WTC11 (cell line): ENCODE measurements around the gene KLK13. TPM values are rescaled to one million over a fixed set of nuclear protein-coding genes. Genes with fewer than 3 reads are reported as not detected.

Source experiments
- ATAC-seq: fragments of 200-7000 bp; cut with Tn5 transposase; 2 replicates; pipeline ENCODE4 v1.10.0; 2021; ENCODE audit warnings: mild to moderate bottlenecking, moderate library complexity
- CTCF ChIA-PET: fragments of 300-600 bp; sonication (Branson Sonifier 250); formaldehyde crosslinking; loops from one replicate; lab custom pipeline; 2021; ENCODE audit warnings: antibody characterized with exemption; lab: Charles Lee
- POLR2A ChIA-PET: fragments of 350-600 bp; sonication (Branson Sonifier 250); formaldehyde crosslinking; loops from one replicate; lab custom pipeline; 2021; ENCODE audit warnings: antibody characterized with exemption; lab: Charles Lee
- DNase-seq: peaks from one replicate; pipeline ENCODE4 v3.0.0; 2021; ENCODE audit warnings: low spot score
- H3K27ac Mint-ChIP-seq: 2 replicates; pipeline ENCODE4 v1.8.0; 2021; ENCODE audit warnings: mixed read lengths
- H3K27me3 Mint-ChIP-seq: 2 replicates; pipeline ENCODE4 v1.8.0; 2021; ENCODE audit warnings: low read depth, mild to moderate bottlenecking, moderate library complexity, mixed read lengths
- H3K36me3 Mint-ChIP-seq: 2 replicates; pipeline ENCODE4 v1.8.0; 2021; ENCODE audit warnings: mixed read lengths
- H3K4me1 Mint-ChIP-seq: 2 replicates; pipeline ENCODE4 v1.8.0; 2022; ENCODE audit warnings: mixed read lengths
- H3K4me3 Mint-ChIP-seq: 2 replicates; pipeline ENCODE4 v1.8.0; 2021; ENCODE audit warnings: mild to moderate bottlenecking, moderate library complexity, mixed read lengths
- H3K9me3 Mint-ChIP-seq: 2 replicates; pipeline ENCODE4 v1.8.0; 2021; ENCODE audit warnings: mixed read lengths
- CBFB ChIP-seq: sonication (generic); formaldehyde crosslinking; IDR thresholded peaks from 2 replicates; pipeline ENCODE4 v1.8.1; 2022; ENCODE audit warnings: mild to moderate bottlenecking, low read depth, missing genetic modification reagents
- CREB1 ChIP-seq: sonication (generic); formaldehyde crosslinking; IDR thresholded peaks from 2 replicates; pipeline ENCODE4 v1.8.0; 2023; ENCODE audit warnings: mild to moderate bottlenecking, missing genetic modification reagents
- CREM ChIP-seq: sonication (generic); formaldehyde crosslinking; IDR thresholded peaks from 2 replicates; pipeline ENCODE4 v1.8.1; 2022; ENCODE audit warnings: mild to moderate bottlenecking, missing genetic modification reagents, moderate library complexity
- ESRRA ChIP-seq: sonication (generic); formaldehyde crosslinking; IDR thresholded peaks from 2 replicates; pipeline ENCODE4 v1.8.1; 2022; ENCODE audit warnings: mild to moderate bottlenecking, missing genetic modification reagents, borderline replicate concordance
- FOXP1 ChIP-seq: sonication (generic); formaldehyde crosslinking; IDR thresholded peaks from 2 replicates; pipeline ENCODE4 v1.8.0; 2022; ENCODE audit warnings: missing genetic modification reagents, mild to moderate bottlenecking, moderate library complexity, borderline replicate concordance
- IRF2 ChIP-seq: sonication (generic); formaldehyde crosslinking; IDR thresholded peaks from 2 replicates; pipeline ENCODE4 v1.8.0; 2022; ENCODE audit warnings: low read depth, missing genetic modification reagents, borderline replicate concordance
- JAZF1 ChIP-seq: fragments of 250-450 bp; sonication (Bioruptor Pico); IDR thresholded peaks from 2 replicates; pipeline ENCODE4 v1.9.0; 2021; ENCODE audit warnings: moderate library complexity, mild to moderate bottlenecking, inconsistent platforms
- MYBL2 ChIP-seq: sonication (generic); formaldehyde crosslinking; IDR thresholded peaks from 2 replicates; pipeline ENCODE4 v1.8.1; 2023; ENCODE audit warnings: mild to moderate bottlenecking, moderate library complexity, missing genetic modification reagents
- NR1H2 ChIP-seq: sonication (generic); formaldehyde crosslinking; IDR thresholded peaks from 2 replicates; pipeline ENCODE4 v1.9.0; 2021; ENCODE audit warnings: mild to moderate bottlenecking, moderate library complexity, missing genetic modification reagents
- OVOL2 ChIP-seq: fragments of 250-450 bp; sonication (Bioruptor Pico); IDR thresholded peaks from 2 replicates; pipeline ENCODE4 v1.9.0; 2021; ENCODE audit warnings: mild to moderate bottlenecking, borderline replicate concordance
- RELA ChIP-seq: sonication (generic); formaldehyde crosslinking; IDR thresholded peaks from 2 replicates; pipeline ENCODE4 v1.8.1; 2022; ENCODE audit warnings: missing genetic modification reagents, mild to moderate bottlenecking, borderline replicate concordance
- SMAD4 ChIP-seq: sonication (generic); formaldehyde crosslinking; IDR thresholded peaks from 2 replicates; pipeline ENCODE4 v1.8.0; 2022; ENCODE audit warnings: mild to moderate bottlenecking, missing genetic modification reagents
- SOX15 ChIP-seq: fragments of 250-450 bp; sonication (Bioruptor Pico); IDR thresholded peaks from 2 replicates; pipeline ENCODE4 v1.9.0; 2021; ENCODE audit warnings: mild to moderate bottlenecking
- SP1 ChIP-seq: sonication (generic); formaldehyde crosslinking; conservative IDR thresholded peaks from 2 replicates; pipeline ENCODE4 v1.8.1; 2022; ENCODE audit warnings: missing genetic modification reagents
- ZBTB21 ChIP-seq: sonication (generic); formaldehyde crosslinking; IDR thresholded peaks from 2 replicates; pipeline ENCODE4 v1.8.1; 2023; ENCODE audit warnings: mild to moderate bottlenecking, missing genetic modification reagents, borderline replicate concordance
- ZNF671 ChIP-seq: fragments of 250-450 bp; sonication (Bioruptor Pico); IDR thresholded peaks from 2 replicates; pipeline ENCODE4 v1.8.0; 2021; ENCODE audit warnings: mild to moderate bottlenecking
- total RNA-seq: library from RNA; stranded (reverse); gene quantifications from 3 replicates; pipeline ENCODE4 v1.2.3, GENCODE V29; 2021
- TF ChIP-seq, protein P1 (sequence below): sonication (generic); formaldehyde crosslinking; IDR thresholded peaks from 2 replicates; pipeline ENCODE4 v1.8.1; 2022; ENCODE audit warnings: mild to moderate bottlenecking, missing genetic modification reagents, moderate library complexity, borderline replicate concordance
- TF ChIP-seq, protein P2 (sequence below): fragments of 250-450 bp; sonication (Bioruptor Pico); IDR thresholded peaks from 2 replicates; pipeline ENCODE4 v1.9.0; 2021; ENCODE audit warnings: mild to moderate bottlenecking
- TF ChIP-seq, protein P3 (sequence below): sonication (generic); formaldehyde crosslinking; IDR thresholded peaks from 2 replicates; pipeline ENCODE4 v1.8.1; 2023; ENCODE audit warnings: mild to moderate bottlenecking, missing genetic modification reagents, moderate library complexity
- TF ChIP-seq, protein P4 (sequence below): sonication (generic); formaldehyde crosslinking; IDR thresholded peaks from 2 replicates; pipeline ENCODE4 v1.8.1; 2022; ENCODE audit warnings: missing genetic modification reagents, borderline replicate concordance
- TF ChIP-seq, protein P5 (sequence below): sonication (generic); formaldehyde crosslinking; IDR thresholded peaks from 2 replicates; pipeline ENCODE4 v1.8.1; 2023; ENCODE audit warnings: mild to moderate bottlenecking, missing genetic modification reagents
- TF ChIP-seq, protein P6 (sequence below): sonication (generic); formaldehyde crosslinking; IDR thresholded peaks from 2 replicates; pipeline ENCODE4 v1.8.0; 2022; ENCODE audit warnings: missing genetic modification reagents

Gene KLK13
- total RNA-seq, 1 experiment from 2014 or later = 3.1 TPM

DNA sequence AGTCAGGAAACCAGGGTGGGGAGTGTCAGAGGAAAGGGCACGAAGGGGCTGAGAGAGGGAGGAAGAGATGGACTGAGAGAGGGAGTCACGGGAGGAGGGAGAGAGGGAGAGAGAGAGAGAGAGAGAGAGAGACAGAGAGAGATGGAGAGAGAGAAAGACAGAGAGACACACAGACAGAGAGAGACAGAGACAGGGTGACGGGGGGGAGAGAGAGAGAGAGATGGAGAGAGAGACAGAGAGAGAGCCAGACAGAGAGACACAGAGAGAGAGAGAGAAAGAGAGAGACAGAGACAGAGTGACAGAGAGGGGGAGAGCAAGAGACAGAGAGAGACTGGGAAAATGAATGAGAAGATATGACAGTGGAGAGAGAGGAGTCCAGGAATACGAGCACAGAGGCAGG, 18.3 kb upstream of the KLK13 start:
- ATAC-seq = no peak
- CTCF ChIA-PET = interaction anchor here (0.8 kb wide), 1 partner anchor 769 kb away, joined by 3 read pairs; no protein-coding TSS in a partner anchor
- no peaks in the 10 kb centered on the region for H3K9me3 Mint-ChIP-seq
- H3K36me3 Mint-ChIP-seq = no peaks in the 10 kb centered on the region
- TF ChIP-seq, protein P1, sequence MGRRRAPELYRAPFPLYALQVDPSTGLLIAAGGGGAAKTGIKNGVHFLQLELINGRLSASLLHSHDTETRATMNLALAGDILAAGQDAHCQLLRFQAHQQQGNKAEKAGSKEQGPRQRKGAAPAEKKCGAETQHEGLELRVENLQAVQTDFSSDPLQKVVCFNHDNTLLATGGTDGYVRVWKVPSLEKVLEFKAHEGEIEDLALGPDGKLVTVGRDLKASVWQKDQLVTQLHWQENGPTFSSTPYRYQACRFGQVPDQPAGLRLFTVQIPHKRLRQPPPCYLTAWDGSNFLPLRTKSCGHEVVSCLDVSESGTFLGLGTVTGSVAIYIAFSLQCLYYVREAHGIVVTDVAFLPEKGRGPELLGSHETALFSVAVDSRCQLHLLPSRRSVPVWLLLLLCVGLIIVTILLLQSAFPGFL = no peak
- TF ChIP-seq NR1H2 (CRISPR knock-in tag) (no peak), CREB1 (CRISPR knock-in tag) (no peak), ESRRA (CRISPR knock-in tag) (no peak), OVOL2 (CRISPR knock-in tag) (no peak), FOXP1 (no peak), MYBL2 (CRISPR knock-in tag) (no peak), SOX15 (CRISPR knock-in tag) (no peak), ZBTB21 (CRISPR knock-in tag) (no peak), JAZF1 (CRISPR knock-in tag) (no peak), IRF2 (no peak), RELA (CRISPR knock-in tag) (no peak)
- TF ChIP-seq, protein P2, sequence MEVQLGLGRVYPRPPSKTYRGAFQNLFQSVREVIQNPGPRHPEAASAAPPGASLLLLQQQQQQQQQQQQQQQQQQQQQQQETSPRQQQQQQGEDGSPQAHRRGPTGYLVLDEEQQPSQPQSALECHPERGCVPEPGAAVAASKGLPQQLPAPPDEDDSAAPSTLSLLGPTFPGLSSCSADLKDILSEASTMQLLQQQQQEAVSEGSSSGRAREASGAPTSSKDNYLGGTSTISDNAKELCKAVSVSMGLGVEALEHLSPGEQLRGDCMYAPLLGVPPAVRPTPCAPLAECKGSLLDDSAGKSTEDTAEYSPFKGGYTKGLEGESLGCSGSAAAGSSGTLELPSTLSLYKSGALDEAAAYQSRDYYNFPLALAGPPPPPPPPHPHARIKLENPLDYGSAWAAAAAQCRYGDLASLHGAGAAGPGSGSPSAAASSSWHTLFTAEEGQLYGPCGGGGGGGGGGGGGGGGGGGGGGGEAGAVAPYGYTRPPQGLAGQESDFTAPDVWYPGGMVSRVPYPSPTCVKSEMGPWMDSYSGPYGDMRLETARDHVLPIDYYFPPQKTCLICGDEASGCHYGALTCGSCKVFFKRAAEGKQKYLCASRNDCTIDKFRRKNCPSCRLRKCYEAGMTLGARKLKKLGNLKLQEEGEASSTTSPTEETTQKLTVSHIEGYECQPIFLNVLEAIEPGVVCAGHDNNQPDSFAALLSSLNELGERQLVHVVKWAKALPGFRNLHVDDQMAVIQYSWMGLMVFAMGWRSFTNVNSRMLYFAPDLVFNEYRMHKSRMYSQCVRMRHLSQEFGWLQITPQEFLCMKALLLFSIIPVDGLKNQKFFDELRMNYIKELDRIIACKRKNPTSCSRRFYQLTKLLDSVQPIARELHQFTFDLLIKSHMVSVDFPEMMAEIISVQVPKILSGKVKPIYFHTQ (CRISPR knock-in tag) = no peak
- TF ChIP-seq, protein P3, sequence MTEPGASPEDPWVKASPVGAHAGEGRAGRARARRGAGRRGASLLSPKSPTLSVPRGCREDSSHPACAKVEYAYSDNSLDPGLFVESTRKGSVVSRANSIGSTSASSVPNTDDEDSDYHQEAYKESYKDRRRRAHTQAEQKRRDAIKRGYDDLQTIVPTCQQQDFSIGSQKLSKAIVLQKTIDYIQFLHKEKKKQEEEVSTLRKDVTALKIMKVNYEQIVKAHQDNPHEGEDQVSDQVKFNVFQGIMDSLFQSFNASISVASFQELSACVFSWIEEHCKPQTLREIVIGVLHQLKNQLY (CRISPR knock-in tag) = no peak
- TF ChIP-seq, protein P4, sequence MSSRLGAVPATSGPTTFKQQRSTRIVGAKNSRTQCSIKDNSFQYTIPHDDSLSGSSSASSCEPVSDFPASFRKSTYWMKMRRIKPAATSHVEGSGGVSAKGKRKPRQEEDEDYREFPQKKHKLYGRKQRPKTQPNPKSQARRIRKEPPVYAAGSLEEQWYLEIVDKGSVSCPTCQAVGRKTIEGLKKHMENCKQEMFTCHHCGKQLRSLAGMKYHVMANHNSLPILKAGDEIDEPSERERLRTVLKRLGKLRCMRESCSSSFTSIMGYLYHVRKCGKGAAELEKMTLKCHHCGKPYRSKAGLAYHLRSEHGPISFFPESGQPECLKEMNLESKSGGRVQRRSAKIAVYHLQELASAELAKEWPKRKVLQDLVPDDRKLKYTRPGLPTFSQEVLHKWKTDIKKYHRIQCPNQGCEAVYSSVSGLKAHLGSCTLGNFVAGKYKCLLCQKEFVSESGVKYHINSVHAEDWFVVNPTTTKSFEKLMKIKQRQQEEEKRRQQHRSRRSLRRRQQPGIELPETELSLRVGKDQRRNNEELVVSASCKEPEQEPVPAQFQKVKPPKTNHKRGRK (CRISPR knock-in tag) = no peak
- peaks cover 20% of the 10 kb centered on the region for H3K4me1 Mint-ChIP-seq
- no peaks in the 10 kb centered on the region for H3K27me3 Mint-ChIP-seq
- DNase-seq = no peak
- no peak overlapping the region for H3K4me3 Mint-ChIP-seq
- POLR2A ChIA-PET = no interaction called here
- H3K27ac Mint-ChIP-seq = no peak overlapping the region

DNA sequence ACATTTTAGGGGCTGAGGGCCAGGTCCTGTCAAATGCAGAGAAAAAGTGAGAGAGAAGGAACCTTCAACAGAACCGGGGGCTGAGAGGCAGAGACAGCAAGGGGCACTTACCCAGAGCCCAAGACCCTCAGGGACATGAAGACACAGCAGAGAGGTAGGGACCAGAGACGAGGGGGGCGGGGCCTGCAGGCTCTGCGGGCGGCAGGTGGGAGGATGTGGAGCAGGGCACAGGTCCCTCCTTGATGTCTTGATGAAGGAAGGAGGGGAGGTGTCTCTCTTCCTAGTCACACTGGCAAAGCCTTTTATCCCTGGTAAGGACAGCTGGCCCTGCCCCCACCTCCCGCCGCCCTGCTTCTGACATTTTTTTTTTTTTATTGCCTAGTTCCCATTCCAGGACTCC, 17.7 kb upstream of the KLK13 start, which contains the start of gene KLK14:
TSS of gene KLK14 (minus strand) at position 277 of the 400 bp plus-strand sequence. CDS start at position 4, 273 bp downstream.
- no peaks in the 10 kb centered on the region for H3K27me3 Mint-ChIP-seq
- H3K4me3 Mint-ChIP-seq = no peak within 1 kb of the TSS
- H3K4me1 Mint-ChIP-seq = peaks cover 20% of the 10 kb centered on the region
- no peaks in the 10 kb centered on the region for H3K9me3 Mint-ChIP-seq
- H3K27ac Mint-ChIP-seq = no peak within 1 kb of the TSS
- POLR2A ChIA-PET = no interaction called here
- CTCF ChIA-PET = no interaction called here
- DNase-seq (no peak), ATAC-seq (no peak; the same call in 1 of the 2 replicates)
- no peaks in the 10 kb centered on the region for H3K36me3 Mint-ChIP-seq
- TF ChIP-seq CBFB (CRISPR knock-in tag) (no peak), SMAD4 (no peak), SP1 (CRISPR knock-in tag) (no peak), CREM (CRISPR knock-in tag) (no peak), ZNF671 (CRISPR knock-in tag) (no peak)
- TF ChIP-seq, protein P5, sequence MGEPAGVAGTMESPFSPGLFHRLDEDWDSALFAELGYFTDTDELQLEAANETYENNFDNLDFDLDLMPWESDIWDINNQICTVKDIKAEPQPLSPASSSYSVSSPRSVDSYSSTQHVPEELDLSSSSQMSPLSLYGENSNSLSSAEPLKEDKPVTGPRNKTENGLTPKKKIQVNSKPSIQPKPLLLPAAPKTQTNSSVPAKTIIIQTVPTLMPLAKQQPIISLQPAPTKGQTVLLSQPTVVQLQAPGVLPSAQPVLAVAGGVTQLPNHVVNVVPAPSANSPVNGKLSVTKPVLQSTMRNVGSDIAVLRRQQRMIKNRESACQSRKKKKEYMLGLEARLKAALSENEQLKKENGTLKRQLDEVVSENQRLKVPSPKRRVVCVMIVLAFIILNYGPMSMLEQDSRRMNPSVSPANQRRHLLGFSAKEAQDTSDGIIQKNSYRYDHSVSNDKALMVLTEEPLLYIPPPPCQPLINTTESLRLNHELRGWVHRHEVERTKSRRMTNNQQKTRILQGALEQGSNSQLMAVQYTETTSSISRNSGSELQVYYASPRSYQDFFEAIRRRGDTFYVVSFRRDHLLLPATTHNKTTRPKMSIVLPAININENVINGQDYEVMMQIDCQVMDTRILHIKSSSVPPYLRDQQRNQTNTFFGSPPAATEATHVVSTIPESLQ (CRISPR knock-in tag) = no peak
- TF ChIP-seq, protein P6, sequence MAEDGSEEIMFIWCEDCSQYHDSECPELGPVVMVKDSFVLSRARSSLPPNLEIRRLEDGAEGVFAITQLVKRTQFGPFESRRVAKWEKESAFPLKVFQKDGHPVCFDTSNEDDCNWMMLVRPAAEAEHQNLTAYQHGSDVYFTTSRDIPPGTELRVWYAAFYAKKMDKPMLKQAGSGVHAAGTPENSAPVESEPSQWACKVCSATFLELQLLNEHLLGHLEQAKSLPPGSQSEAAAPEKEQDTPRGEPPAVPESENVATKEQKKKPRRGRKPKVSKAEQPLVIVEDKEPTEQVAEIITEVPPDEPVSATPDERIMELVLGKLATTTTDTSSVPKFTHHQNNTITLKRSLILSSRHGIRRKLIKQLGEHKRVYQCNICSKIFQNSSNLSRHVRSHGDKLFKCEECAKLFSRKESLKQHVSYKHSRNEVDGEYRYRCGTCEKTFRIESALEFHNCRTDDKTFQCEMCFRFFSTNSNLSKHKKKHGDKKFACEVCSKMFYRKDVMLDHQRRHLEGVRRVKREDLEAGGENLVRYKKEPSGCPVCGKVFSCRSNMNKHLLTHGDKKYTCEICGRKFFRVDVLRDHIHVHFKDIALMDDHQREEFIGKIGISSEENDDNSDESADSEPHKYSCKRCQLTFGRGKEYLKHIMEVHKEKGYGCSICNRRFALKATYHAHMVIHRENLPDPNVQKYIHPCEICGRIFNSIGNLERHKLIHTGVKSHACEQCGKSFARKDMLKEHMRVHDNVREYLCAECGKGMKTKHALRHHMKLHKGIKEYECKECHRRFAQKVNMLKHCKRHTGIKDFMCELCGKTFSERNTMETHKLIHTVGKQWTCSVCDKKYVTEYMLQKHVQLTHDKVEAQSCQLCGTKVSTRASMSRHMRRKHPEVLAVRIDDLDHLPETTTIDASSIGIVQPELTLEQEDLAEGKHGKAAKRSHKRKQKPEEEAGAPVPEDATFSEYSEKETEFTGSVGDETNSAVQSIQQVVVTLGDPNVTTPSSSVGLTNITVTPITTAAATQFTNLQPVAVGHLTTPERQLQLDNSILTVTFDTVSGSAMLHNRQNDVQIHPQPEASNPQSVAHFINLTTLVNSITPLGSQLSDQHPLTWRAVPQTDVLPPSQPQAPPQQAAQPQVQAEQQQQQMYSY (CRISPR knock-in tag) = no peak
